ENCODE data around the gene ZFP36L2.
"Not testable (repeated sequence)": the region's sequence is repeated elsewhere in the genome, so short reads cannot be mapped to it uniquely, and the experiment has no call there.

Gene ZFP36L2

GRCh38 chr2:43196768-43197587 is 29.4 kb downstream of the ZFP36L2 start:
- no peak for TF ChIP-seq CTCF (IDR thresholded peaks at IDR 0.05; ENCODE audit: extremely low read depth, missing control alignments)

GRCh38 chr2:43194121-43194869 is 32.1 kb downstream of the ZFP36L2 start:
- peak; percentile 59 for DNase-seq (ENCODE audit: low spot score)
- TF ChIP-seq CTCF (IDR thresholded peaks at IDR 0.05; ENCODE audit: extremely low read depth, missing control alignments) = no peak

More at GRCh38 chr2:43196768-43197587, 29.4 kb downstream of the ZFP36L2 start:
- no peak for DNase-seq (ENCODE audit: low spot score)

- TF ChIP-seq CTCF (IDR thresholded peaks at IDR 0.05; ENCODE audit: extremely low read depth, missing control alignments) = no peak
- no peak for DNase-seq (ENCODE audit: low spot score)
Measured at GRCh38 chr2:43193652-43194120, 32.7 kb downstream of the ZFP36L2 start.

GRCh38 chr2:43192744-43193651 is 33.4 kb downstream of the ZFP36L2 start:
- TF ChIP-seq CTCF (IDR thresholded peaks at IDR 0.05; ENCODE audit: extremely low read depth, missing control alignments) = no peak
- no peak for DNase-seq (ENCODE audit: low spot score)

GRCh38 chr2:43191947-43192516 is 34.4 kb downstream of the ZFP36L2 start:
- DNase-seq (ENCODE audit: low spot score) = no peak
- peak; percentile 7 for TF ChIP-seq CTCF (IDR thresholded peaks at IDR 0.05; ENCODE audit: extremely low read depth, missing control alignments)

- no peak for TF ChIP-seq CTCF (IDR thresholded peaks at IDR 0.05; ENCODE audit: extremely low read depth, missing control alignments)
- DNase-seq (ENCODE audit: low spot score) = no peak
Measured at GRCh38 chr2:43190311-43191052, 35.9 kb downstream of the ZFP36L2 start.

GRCh38 chr2:43189861-43190260 is 36.5 kb downstream of the ZFP36L2 start:
- not testable (repeated sequence) for DNase-seq (ENCODE audit: low spot score)

Measured in GM20000 (cell line).